MG63 (cell line): ENCODE data around the gene CDH19. TPM values are rescaled to one million over a fixed set of nuclear protein-coding genes. Genes with fewer than 3 reads are reported as not detected.
"Not testable (repeated sequence)": the region's sequence is repeated elsewhere in the genome, so short reads cannot be mapped to it uniquely, and the experiment has no call there.

Experiments used
- DNase-seq: peaks from one replicate; pipeline ENCODE4 v3.0.0-alpha.2; 2020
- H3K27me3 ChIP-seq: fragments of 250-450 bp; sonication (Bioruptor Pico); 2 replicates; pipeline ENCODE4 v1.5.1; 2020; ENCODE audit warnings: mild to moderate bottlenecking, moderate library complexity
- H3K36me3 ChIP-seq: fragments of 250-450 bp; sonication (Bioruptor Pico); 2 replicates; pipeline ENCODE4 v1.5.1; 2020; ENCODE audit warnings: mild to moderate bottlenecking, moderate library complexity
- H3K4me3 ChIP-seq: fragments of 250-450 bp; sonication (Bioruptor Pico); 2 replicates; pipeline ENCODE4 v1.5.1; 2020; ENCODE audit warnings: mild to moderate bottlenecking, moderate library complexity
- H3K9me3 ChIP-seq: fragments of 250-450 bp; sonication (Bioruptor Pico); 2 replicates; pipeline ENCODE4 v1.5.1; 2020; ENCODE audit warnings: mild to moderate bottlenecking, moderate library complexity
- total RNA-seq: library from RNA; depleted of rRNA; stranded (reverse); fragments of >200 nt; shearing (Covaris generic); gene quantifications from 2 replicates; pipeline ENCODE4 v1.2.3, GENCODE V29; 2014; ENCODE audit warnings: low replicate concordance

CDH19 gene
- total RNA-seq, 1 experiment from 2014 or later = not detected

DNA sequence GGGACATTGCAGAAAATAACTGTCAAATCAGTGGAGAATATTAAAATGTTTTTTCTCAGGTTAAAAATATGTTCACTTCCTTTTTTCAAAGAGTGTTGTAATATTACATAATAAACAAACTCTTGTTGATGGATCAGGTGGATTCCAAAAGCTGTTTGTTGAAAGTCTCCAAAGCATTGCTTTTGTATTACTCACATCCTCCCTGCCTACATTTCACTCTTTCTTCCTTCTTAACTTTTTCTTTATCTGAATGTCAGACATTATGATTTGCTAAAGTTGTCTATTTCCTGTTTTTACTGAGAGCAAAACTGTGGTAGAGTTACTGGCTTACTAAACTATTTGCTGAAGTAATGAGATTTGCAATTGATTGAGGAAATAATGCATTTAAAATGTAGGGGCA, 92.1 kb downstream of the CDH19 start:
- DNase-seq = no peak
- H3K4me3 ChIP-seq = no peak overlapping the region
- no peaks in the 10 kb centered on the region for H3K36me3 ChIP-seq
- no peaks in the 10 kb centered on the region for H3K9me3 ChIP-seq
- no peaks in the 10 kb centered on the region for H3K27me3 ChIP-seq

DNA sequence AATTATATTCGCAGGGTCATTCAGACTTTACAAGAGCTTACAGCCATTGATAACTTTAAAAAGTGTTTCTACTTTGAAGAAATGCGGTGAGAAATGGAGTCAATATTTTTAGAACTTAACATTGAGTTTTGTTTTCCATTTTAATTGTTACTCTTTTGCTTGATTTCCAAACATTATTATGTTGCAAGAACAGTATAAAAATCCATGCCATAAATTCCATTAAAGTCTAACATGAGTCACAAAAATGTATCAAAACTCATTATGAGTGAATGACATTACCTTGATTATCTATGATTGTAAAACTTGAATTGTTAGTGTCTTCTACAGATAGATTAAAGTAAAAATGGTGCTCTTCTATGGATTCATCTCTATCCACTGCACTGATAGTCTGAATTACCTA, 92.6 kb downstream of the CDH19 start:
- Histone ChIP-seq H3K4me3 (no peak overlapping the region), H3K27me3 (no peaks in the 10 kb centered on the region), H3K9me3 (no peaks in the 10 kb centered on the region), H3K36me3 (no peaks in the 10 kb centered on the region)
- DNase-seq = no peak

DNA sequence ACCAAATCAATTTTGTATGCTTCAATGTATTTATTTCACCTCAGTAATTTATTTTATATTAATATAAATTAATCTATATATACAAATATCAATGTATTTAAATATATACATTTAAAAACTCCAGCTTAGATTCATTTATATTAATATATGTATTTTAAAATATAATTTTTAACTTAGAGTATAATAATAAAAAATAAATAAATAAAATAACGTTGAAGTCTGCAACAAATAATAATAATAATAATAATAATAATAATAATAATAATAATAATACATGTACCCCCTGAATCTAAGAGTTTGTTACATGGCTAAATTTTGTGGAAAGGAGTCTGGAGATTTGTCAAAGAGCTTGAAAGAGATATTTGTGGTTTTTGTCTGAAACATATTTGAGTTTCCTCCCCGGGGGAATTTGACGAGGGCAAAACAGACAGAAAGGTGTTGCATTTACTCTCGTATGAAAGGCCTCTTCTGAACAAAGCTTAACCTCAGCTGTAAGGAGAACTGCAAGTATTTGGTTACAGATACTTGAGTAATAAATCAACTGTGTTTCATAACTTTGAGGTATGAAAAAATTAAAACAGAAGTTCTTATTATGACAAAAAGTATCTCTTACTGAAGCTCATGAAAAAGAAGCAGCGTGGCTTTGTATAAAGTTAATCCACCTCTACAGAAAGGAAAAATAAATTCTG, 93.4 kb downstream of the CDH19 start:
- no peaks in the 10 kb centered on the region for H3K36me3 ChIP-seq
- no peaks in the 10 kb centered on the region for H3K9me3 ChIP-seq
- no peak overlapping the region for H3K4me3 ChIP-seq
- no peaks in the 10 kb centered on the region for H3K27me3 ChIP-seq
- DNase-seq = no peak

DNA sequence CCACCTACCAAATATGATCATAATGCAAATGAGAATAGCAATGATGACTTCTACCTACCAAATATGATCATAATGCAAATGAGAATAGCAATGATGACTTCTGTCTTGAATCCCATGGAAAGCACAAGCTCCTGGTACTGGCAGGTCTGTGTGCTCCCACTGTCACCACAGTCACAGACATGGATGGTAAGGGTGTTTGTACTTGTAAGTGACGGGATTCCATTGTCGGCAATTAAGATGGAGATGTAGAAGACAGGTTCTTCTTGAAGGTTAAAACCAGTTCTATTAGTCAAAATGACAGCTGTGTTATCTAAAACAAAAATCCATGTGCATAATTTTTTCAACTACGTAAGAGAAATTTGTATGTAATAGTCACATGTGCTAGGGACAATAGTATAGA, 95.0 kb downstream of the CDH19 start:
- no peaks in the 10 kb centered on the region for H3K36me3 ChIP-seq
- no peaks in the 10 kb centered on the region for H3K9me3 ChIP-seq
- H3K27me3 ChIP-seq = no peaks in the 10 kb centered on the region
- no peak overlapping the region for H3K4me3 ChIP-seq
- no peak for DNase-seq

DNA sequence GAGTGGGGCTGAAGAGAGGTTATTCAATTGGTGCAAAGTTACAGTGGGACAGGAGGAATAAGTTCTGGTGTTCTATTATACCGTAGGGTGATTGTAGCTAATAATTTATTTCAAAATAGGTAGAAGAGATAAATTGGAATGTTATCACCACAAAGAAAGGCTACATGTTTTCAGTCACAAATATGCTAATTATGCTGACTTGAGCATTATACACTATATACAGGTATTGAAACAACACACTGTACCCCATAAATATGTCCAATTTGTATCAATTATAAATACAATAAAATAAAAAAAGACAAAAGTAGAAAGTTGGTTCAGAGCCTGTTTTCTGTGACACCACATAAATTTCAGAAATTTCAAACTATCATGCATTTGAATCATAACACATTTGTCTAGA, 97.7 kb downstream of the CDH19 start:
- Histone ChIP-seq H3K27me3 (no peaks in the 10 kb centered on the region), H3K9me3 (no peaks in the 10 kb centered on the region), H3K36me3 (no peaks in the 10 kb centered on the region), H3K4me3 (no peak overlapping the region)
- DNase-seq = no peak

DNA sequence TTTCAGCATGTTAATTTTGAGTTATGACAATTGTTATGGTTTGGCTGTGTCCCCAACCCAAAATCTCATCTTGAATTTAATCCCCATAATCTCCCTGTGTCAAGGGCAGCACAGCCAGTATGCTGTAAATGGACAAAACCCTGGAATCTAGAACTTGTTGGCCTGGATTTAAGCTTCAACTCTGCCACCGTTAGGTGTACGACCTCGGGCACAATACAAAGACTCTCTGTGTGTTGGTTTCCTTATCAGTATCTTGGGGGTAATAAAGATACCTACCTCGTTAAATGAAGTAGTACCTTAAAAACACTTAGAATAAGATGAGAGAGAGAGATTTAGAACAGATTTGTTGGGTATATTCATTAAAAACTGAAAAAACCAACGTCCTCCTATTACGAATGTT, 106.5 kb downstream of the CDH19 start:
- Histone ChIP-seq H3K27me3 (no peaks in the 10 kb centered on the region), H3K36me3 (no peaks in the 10 kb centered on the region), H3K4me3 (no peak overlapping the region), H3K9me3 (no peaks in the 10 kb centered on the region)
- no peak for DNase-seq

DNA sequence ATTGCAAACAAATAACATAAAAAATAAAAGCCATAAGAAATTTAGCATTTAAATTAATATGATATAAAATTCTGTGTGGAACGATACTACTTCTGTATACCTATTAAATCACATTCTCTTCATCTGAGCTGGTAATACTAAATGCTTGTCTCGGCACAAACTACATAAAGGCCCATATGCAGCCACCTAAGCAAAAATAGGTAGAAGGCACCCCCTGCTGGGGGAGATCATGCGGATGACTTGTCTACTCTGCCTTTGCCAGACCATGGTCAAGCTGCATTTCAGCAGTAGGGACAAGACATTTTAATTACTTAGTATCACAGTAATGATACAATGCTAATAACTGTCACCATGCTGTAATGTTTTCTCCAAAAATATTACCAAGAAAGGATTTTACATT, 108.0 kb downstream of the CDH19 start:
- Histone ChIP-seq H3K4me3 (no peak overlapping the region), H3K36me3 (no peaks in the 10 kb centered on the region), H3K9me3 (no peaks in the 10 kb centered on the region), H3K27me3 (no peaks in the 10 kb centered on the region)
- peak; percentile 8 for DNase-seq

DNA sequence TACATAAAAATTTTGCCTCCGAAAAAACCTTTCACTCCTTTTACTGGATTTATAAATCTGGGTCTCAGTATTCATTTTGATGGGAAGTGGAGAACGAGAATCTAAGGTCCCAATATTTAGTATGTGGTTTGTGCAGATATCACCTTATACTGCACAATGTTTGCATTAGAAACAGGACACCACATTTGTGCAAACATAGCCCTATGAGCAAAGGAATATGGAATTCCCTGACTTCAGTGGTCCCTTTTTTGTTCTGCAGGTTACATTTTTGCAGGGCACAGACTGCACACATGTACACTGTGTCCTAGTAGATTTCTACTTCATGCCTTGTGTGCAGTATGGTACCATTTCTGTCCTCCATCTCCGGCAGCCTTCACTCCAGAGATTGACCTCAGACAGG, 130.0 kb downstream of the CDH19 start:
- Histone ChIP-seq H3K4me3 (no peak overlapping the region), H3K27me3 (no peaks in the 10 kb centered on the region), H3K36me3 (no peaks in the 10 kb centered on the region), H3K9me3 (no peaks in the 10 kb centered on the region)
- DNase-seq = no peak

DNA sequence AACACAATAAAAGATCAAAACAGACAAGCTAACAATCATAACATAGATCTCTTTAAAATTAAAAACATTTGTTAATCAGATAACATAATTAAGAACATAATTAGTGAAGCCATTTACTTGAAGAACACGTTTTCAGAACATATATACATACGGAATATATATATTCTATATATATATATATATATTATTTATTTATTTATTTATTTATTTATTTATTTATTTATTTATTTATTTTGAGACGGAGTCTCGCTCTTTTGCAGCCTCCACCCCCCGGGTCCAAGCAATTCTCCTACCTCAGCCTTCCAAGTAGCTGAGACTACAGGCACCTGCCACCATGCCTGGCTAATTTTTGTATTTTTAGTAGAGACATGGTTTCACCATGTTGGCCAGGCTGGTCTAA, 137.7 kb downstream of the CDH19 start:
- H3K4me3 ChIP-seq, H3K9me3 ChIP-seq, DNase-seq, H3K36me3 ChIP-seq, H3K27me3 ChIP-seq: not testable (repeated sequence)

DNA sequence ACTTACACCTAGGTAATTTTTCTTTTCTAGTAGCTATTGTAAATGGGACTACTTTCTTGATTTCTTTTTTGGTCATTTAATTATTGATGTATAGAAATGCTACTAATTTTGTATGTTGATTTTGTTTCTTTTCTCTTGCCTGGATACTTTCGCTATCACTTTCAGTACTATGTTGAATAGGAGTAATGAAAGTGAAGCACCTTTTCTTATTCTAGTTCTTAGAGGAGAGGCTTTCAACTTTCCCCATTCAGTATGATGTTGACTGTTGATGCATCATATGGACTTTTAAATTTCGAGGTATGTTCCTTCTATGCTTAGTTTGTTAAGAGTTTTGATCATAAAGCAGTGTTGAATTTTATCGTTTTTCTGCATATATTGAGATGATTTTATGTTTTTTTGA, 142.5 kb downstream of the CDH19 start:
- no peaks in the 10 kb centered on the region for H3K27me3 ChIP-seq
- H3K4me3 ChIP-seq = no peak overlapping the region
- H3K9me3 ChIP-seq = no peaks in the 10 kb centered on the region
- DNase-seq = no peak
- no peaks in the 10 kb centered on the region for H3K36me3 ChIP-seq

DNA sequence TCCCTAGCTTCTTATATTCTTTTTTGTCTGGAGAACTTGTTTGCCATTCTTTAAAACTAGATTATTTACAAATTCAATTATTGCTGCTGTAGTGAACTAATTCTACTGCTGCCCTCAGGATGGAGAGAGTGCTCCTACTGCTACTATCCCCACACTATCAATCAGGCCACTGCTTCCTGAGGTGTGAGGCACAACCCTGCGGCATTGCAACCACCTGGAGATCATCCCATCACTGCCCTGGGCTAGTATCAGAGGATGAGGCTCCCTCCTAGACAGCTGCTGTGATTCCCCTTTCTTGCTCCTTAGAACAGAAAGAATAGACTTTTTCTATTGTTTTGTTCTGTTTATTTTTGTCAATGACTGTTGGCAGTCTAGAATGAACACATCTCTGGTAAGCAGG, 146.6 kb downstream of the CDH19 start:
- no peaks in the 10 kb centered on the region for H3K9me3 ChIP-seq
- H3K36me3 ChIP-seq = no peaks in the 10 kb centered on the region
- H3K27me3 ChIP-seq = no peaks in the 10 kb centered on the region
- no peak overlapping the region for H3K4me3 ChIP-seq
- no peak for DNase-seq
